Right atrium auricular region (tissue), 2 donors: ENCODE data around the gene RAB25. TPM values are rescaled to one million over a fixed set of nuclear protein-coding genes. Genes with fewer than 3 reads are reported as not detected.

ENCODE experiments used
- DNase-seq: peaks from one replicate; pipeline ENCODE4 v3.0.0-alpha.2; 2019; ENCODE audit warnings: low spot score
- H3K27ac ChIP-seq, 2 donors: fragments of 200-600 bp; sonication (generic); 1 replicate in 1 of 2; 2 replicates in 1 of 2; pipeline ENCODE4 v1.5.1; 2016 to 2019
- H3K27me3 ChIP-seq, 2 donors: fragments of 200-600 bp; sonication (generic); one replicate each; pipeline versions ENCODE4 v1.5.1 to v1.6.0; 2017 to 2019
- H3K36me3 ChIP-seq: fragments of 200-600 bp; sonication (generic); one replicate; pipeline ENCODE4 v1.5.1; 2016
- H3K4me1 ChIP-seq, 2 donors: fragments of 200-600 bp; sonication (generic); one replicate each; pipeline versions ENCODE4 v1.5.1 to v1.6.0; 2017 to 2019
- H3K4me3 ChIP-seq, 2 donors: fragments of 200-600 bp; sonication (generic); 1 replicate in 1 of 2; 2 replicates in 1 of 2; pipeline ENCODE4 v1.5.1; 2017 to 2019; ENCODE audit warnings: mild to moderate bottlenecking in 1 of 2, moderate library complexity in 1 of 2
- H3K9me3 ChIP-seq, 2 donors: fragments of 200-600 bp; sonication (generic); one replicate each; pipeline ENCODE4 v1.5.1; 2019
- CTCF ChIP-seq, 2 donors: fragments of 200-600 bp; sonication (generic); IDR thresholded peaks; one replicate each; pipeline ENCODE4 v1.5.1; 2019; ENCODE audit warnings: antibody characterized with exemption in 2 of 2
- total RNA-seq, 2 donors: library from RNA; depleted of rRNA; stranded (reverse); fragments of >200 nt; gene quantifications; one replicate each; pipeline ENCODE4 v1.1.0, GENCODE V29; 2016

The RAB25 gene
- total RNA-seq, 2 donors from 2014 or later = 0.98 TPM; not detected in 1

GRCh38 chr1:156096640-156097391, 35.9 kb downstream of the RAB25 start:
- Histone ChIP-seq H3K4me3 (no peak overlapping the region), H3K9me3 (no peaks in the 10 kb centered on the region), H3K36me3 (no peaks in the 10 kb centered on the region), H3K27ac (peak overlapping the region; percentile 87 to 88), H3K4me1 (peaks cover 0 to 40% of the 10 kb centered on the region in 2 donors), H3K27me3 (no peaks in the 10 kb centered on the region)
- peak; percentile 95 for DNase-seq
- peak; percentile 95 to 96 for TF ChIP-seq CTCF (IDR thresholded peaks at IDR 0.05)

GRCh38 chr1:156097499-156098178, 36.7 kb downstream of the RAB25 start:
- Histone ChIP-seq H3K27me3 (no peaks in the 10 kb centered on the region), H3K27ac (peak overlapping the region; percentile 87 to 88), H3K9me3 (no peaks in the 10 kb centered on the region), H3K4me1 (peaks cover 0 to 48% of the 10 kb centered on the region in 2 donors), H3K4me3 (no peak overlapping the region), H3K36me3 (no peaks in the 10 kb centered on the region)
- no peak for DNase-seq
- no peak for TF ChIP-seq CTCF (IDR thresholded peaks at IDR 0.05)

- Histone ChIP-seq H3K4me3 (no peak overlapping the region), H3K27ac (peak overlapping the region in 1 of 2 donors; percentile 18), H3K9me3 (no peaks in the 10 kb centered on the region), H3K27me3 (no peaks in the 10 kb centered on the region), H3K36me3 (no peaks in the 10 kb centered on the region), H3K4me1 (peaks cover 0 to 60% of the 10 kb centered on the region in 2 donors)
- no peak for TF ChIP-seq CTCF (IDR thresholded peaks at IDR 0.05)
- no peak for DNase-seq
These were observed 37.8 kb downstream of the RAB25 start for GRCh38 chr1:156098784-156099183.

- no peak for DNase-seq
- H3K36me3 ChIP-seq = no peaks in the 10 kb centered on the region
- TF ChIP-seq CTCF (IDR thresholded peaks at IDR 0.05) = no peak
- H3K27ac ChIP-seq = no peak overlapping the region
- H3K27me3 ChIP-seq = no peaks in the 10 kb centered on the region
- no peaks in the 10 kb centered on the region for H3K9me3 ChIP-seq
- peaks cover 0 to 65% of the 10 kb centered on the region in 2 donors for H3K4me1 ChIP-seq
- no peak overlapping the region for H3K4me3 ChIP-seq
These were observed 38.3 kb downstream of the RAB25 start for GRCh38 chr1:156099282-156099681.

- Histone ChIP-seq H3K4me1 (peaks cover 0 to 76% of the 10 kb centered on the region in 2 donors), H3K36me3 (no peaks in the 10 kb centered on the region), H3K9me3 (no peaks in the 10 kb centered on the region), H3K27ac (no peak overlapping the region), H3K4me3 (no peak overlapping the region), H3K27me3 (no peaks in the 10 kb centered on the region)
- DNase-seq = no peak
- TF ChIP-seq CTCF (IDR thresholded peaks at IDR 0.05) = no peak
These were observed 39.4 kb downstream of the RAB25 start for GRCh38 chr1:156100205-156100995.
